Measurements from ENCODE around the gene CEP85L.

Gene CEP85L

GRCh38 chr6:118677193-118677592, 25.8 kb upstream of the CEP85L start:
- no peak overlapping the region for H3K4me3 ChIP-seq (ENCODE audit: low read length)
- H3K9ac ChIP-seq (ENCODE audit: low read depth, low read length) = no peak overlapping the region
- no peaks in the 10 kb centered on the region for H3K27me3 ChIP-seq (ENCODE audit: control insufficient read depth, insufficient read depth, low read length)
- H3K4me1 ChIP-seq (ENCODE audit: control insufficient read depth, insufficient read depth, low read length) = peaks cover 9% of the 10 kb centered on the region
- H3K9me3 ChIP-seq (replicated peaks; ENCODE audit: low read length) = no peaks in the 10 kb centered on the region
- H3K36me3 ChIP-seq (ENCODE audit: insufficient read depth, low read length) = no peaks in the 10 kb centered on the region
- no peak overlapping the region for H3K4me2 ChIP-seq (ENCODE audit: low read length)

DNA sequence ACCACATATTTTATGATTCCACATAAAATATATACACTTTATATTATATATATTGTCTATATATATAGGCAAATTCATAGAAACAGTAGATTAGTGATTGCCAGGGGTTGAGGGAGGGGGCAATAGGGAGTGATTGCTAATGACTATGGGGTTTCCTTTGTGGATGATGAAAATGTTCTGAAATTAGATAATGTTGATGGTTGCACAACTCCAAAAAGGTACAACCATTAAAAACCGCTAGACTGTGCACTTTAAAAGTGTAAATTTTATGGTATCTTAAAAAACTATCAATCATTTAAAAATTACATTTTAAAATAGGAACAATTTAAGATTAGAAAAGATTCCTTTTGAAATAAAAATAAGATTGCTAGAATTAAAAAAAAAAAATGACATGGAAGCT, 23.8 kb upstream of the CEP85L start:
- Histone ChIP-seq H3K4me3 (ENCODE audit: low read length) (no peak overlapping the region), H3K36me3 (ENCODE audit: insufficient read depth, low read length) (no peaks in the 10 kb centered on the region), H3K9me3 (replicated peaks; ENCODE audit: low read length) (no peaks in the 10 kb centered on the region), H3K9ac (ENCODE audit: low read depth, low read length) (no peak overlapping the region), H3K4me2 (ENCODE audit: low read length) (no peak overlapping the region), H3K27me3 (ENCODE audit: control insufficient read depth, insufficient read depth, low read length) (no peaks in the 10 kb centered on the region), H3K4me1 (ENCODE audit: control insufficient read depth, insufficient read depth, low read length) (peaks cover 9% of the 10 kb centered on the region)

DNA sequence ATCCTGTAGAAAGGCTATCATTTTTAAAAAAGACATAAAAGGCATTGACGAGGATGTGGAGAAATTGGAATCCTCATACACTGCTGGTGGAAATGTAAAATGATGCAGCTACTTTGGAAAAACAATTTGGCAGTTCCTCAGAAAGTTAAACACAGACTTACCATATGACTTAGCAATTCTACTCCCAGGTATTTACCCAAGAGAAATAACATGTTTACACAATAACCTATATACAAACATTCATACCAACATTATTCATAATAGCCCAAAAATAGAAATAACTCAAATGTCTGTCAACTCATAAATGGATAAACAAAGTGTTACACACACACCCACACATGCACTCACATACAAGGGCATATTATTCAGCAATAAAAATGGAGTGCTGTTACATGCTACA, 23.4 kb upstream of the CEP85L start:
- Histone ChIP-seq H3K4me2 (ENCODE audit: low read length) (no peak overlapping the region), H3K27me3 (ENCODE audit: control insufficient read depth, insufficient read depth, low read length) (no peaks in the 10 kb centered on the region), H3K4me3 (ENCODE audit: low read length) (no peak overlapping the region), H3K9ac (ENCODE audit: low read depth, low read length) (no peak overlapping the region), H3K36me3 (ENCODE audit: insufficient read depth, low read length) (no peaks in the 10 kb centered on the region), H3K9me3 (replicated peaks; ENCODE audit: low read length) (no peaks in the 10 kb centered on the region), H3K4me1 (ENCODE audit: control insufficient read depth, insufficient read depth, low read length) (peaks cover 9% of the 10 kb centered on the region)

DNA sequence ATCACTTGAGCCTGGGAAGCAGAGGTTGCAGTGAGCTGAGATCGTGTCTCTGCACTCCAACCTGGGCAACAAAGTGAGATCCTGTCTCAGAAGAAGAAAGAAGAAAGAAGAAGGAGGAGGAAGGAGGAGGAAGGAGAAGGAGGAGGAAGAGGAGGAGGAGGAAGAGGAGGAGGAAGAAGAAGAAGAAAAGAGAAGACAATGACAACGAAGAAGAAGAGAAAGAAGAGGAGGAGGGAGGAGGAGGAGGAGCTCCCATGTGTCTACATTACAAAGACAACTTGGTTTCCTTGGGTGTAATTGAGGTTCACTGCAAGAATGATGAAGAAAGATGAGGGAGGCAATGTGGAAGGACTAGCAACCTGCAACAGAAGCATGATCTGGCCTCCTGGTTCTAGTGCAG, 21.3 kb upstream of the CEP85L start:
- H3K4me3 ChIP-seq (ENCODE audit: low read length) = no peak overlapping the region
- no peaks in the 10 kb centered on the region for H3K9me3 ChIP-seq (replicated peaks; ENCODE audit: low read length)
- no peak overlapping the region for H3K9ac ChIP-seq (ENCODE audit: low read depth, low read length)
- H3K27me3 ChIP-seq (ENCODE audit: control insufficient read depth, insufficient read depth, low read length) = no peaks in the 10 kb centered on the region
- no peaks in the 10 kb centered on the region for H3K36me3 ChIP-seq (ENCODE audit: insufficient read depth, low read length)
- peaks cover 20% of the 10 kb centered on the region for H3K4me1 ChIP-seq (ENCODE audit: control insufficient read depth, insufficient read depth, low read length)
- no peak overlapping the region for H3K4me2 ChIP-seq (ENCODE audit: low read length)

- Histone ChIP-seq H3K4me1 (ENCODE audit: control insufficient read depth, insufficient read depth, low read length) (peaks cover 30% of the 10 kb centered on the region), H3K9me3 (replicated peaks; ENCODE audit: low read length) (no peaks in the 10 kb centered on the region), H3K27me3 (ENCODE audit: control insufficient read depth, insufficient read depth, low read length) (no peaks in the 10 kb centered on the region), H3K9ac (ENCODE audit: low read depth, low read length) (no peak overlapping the region), H3K4me3 (ENCODE audit: low read length) (no peak overlapping the region), H3K36me3 (ENCODE audit: insufficient read depth, low read length) (no peaks in the 10 kb centered on the region), H3K4me2 (ENCODE audit: low read length) (peak overlapping the region; percentile 56)
These were observed 18.2 kb upstream of the CEP85L start for GRCh38 chr6:118669561-118669960.

DNA sequence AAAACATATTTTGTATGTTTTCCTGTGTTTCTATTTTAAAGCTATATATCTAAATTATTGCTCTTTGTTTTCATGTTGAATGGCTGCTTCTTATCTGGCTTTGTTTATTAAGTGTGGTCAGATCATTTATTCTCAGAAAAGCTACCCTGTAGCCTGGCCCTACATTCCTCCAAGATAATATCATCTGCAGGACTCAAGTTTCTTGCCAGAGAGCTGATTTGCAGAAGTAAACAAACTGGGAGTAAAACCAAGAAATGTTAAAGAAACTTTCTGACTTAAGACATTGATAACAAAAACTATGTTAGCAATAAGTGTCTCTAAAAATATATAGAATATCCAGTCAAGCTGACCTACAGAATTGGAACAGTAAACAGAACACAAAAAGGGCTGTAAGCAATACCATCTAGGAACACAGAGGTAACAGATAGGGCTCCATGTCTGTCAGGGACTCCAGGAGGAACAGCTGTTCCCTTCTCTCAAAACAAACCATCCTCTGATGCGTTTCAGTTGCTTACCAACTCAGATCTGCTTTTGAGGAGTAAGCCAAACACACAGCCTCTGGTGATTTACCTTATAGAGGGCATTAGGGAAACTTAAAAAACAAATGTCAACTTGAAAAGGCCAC, 17.5 kb upstream of the CEP85L start:
- Histone ChIP-seq H3K9ac (ENCODE audit: low read depth, low read length) (peak overlapping the region; percentile 2), H3K27me3 (ENCODE audit: control insufficient read depth, insufficient read depth, low read length) (no peaks in the 10 kb centered on the region), H3K4me3 (ENCODE audit: low read length) (no peak overlapping the region), H3K9me3 (replicated peaks; ENCODE audit: low read length) (no peaks in the 10 kb centered on the region), H3K4me1 (ENCODE audit: control insufficient read depth, insufficient read depth, low read length) (peaks cover 32% of the 10 kb centered on the region), H3K4me2 (ENCODE audit: low read length) (peak overlapping the region; percentile 56), H3K36me3 (ENCODE audit: insufficient read depth, low read length) (no peaks in the 10 kb centered on the region)

GRCh38 chr6:118667988-118668387, 16.6 kb upstream of the CEP85L start:
- H3K4me3 ChIP-seq (ENCODE audit: low read length) = no peak overlapping the region
- H3K27me3 ChIP-seq (ENCODE audit: control insufficient read depth, insufficient read depth, low read length) = no peaks in the 10 kb centered on the region
- no peaks in the 10 kb centered on the region for H3K36me3 ChIP-seq (ENCODE audit: insufficient read depth, low read length)
- peak overlapping the region; percentile 56 for H3K4me2 ChIP-seq (ENCODE audit: low read length)
- H3K9ac ChIP-seq (ENCODE audit: low read depth, low read length) = no peak overlapping the region
- H3K9me3 ChIP-seq (replicated peaks; ENCODE audit: low read length) = no peaks in the 10 kb centered on the region
- peaks cover 32% of the 10 kb centered on the region for H3K4me1 ChIP-seq (ENCODE audit: control insufficient read depth, insufficient read depth, low read length)

- Histone ChIP-seq H3K4me3 (ENCODE audit: low read length) (peak overlapping the region; percentile 50), H3K27me3 (ENCODE audit: control insufficient read depth, insufficient read depth, low read length) (no peaks in the 10 kb centered on the region), H3K9ac (ENCODE audit: low read depth, low read length) (peak overlapping the region; percentile 37), H3K9me3 (replicated peaks; ENCODE audit: low read length) (no peaks in the 10 kb centered on the region), H3K36me3 (ENCODE audit: insufficient read depth, low read length) (no peaks in the 10 kb centered on the region), H3K4me2 (ENCODE audit: low read length) (peak overlapping the region; percentile 83), H3K4me1 (ENCODE audit: control insufficient read depth, insufficient read depth, low read length) (peaks cover 34% of the 10 kb centered on the region)
These were observed 13.6 kb upstream of the CEP85L start for GRCh38 chr6:118665011-118665410.

- Histone ChIP-seq H3K4me1 (ENCODE audit: control insufficient read depth, insufficient read depth, low read length) (peaks cover 36% of the 10 kb centered on the region), H3K27me3 (ENCODE audit: control insufficient read depth, insufficient read depth, low read length) (no peaks in the 10 kb centered on the region), H3K9ac (ENCODE audit: low read depth, low read length) (peak overlapping the region; percentile 37), H3K36me3 (ENCODE audit: insufficient read depth, low read length) (no peaks in the 10 kb centered on the region), H3K9me3 (replicated peaks; ENCODE audit: low read length) (no peaks in the 10 kb centered on the region), H3K4me2 (ENCODE audit: low read length) (peak overlapping the region; percentile 83), H3K4me3 (ENCODE audit: low read length) (peak overlapping the region; percentile 50)
These were observed 12.9 kb upstream of the CEP85L start for GRCh38 chr6:118663993-118664985.

DNA sequence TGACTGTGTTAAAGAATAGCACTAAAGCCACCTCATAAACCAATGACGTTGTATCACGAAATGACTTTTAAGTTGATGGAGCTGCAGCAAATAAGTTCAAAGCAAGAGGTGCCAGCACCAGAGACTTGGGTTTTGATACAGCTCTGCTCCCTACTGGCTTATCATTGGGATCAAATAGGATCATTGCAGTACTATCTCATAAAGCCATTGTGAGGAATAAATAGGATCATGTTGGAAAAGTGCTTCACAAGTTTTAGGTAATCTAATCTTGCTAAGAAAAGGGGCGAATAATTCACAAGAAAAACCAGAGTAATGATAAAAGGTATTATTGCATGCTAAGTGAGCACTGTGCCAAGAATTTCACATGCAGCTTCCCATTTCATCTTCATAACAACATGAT, 10.4 kb upstream of the CEP85L start:
- no peaks in the 10 kb centered on the region for H3K36me3 ChIP-seq (ENCODE audit: insufficient read depth, low read length)
- H3K9ac ChIP-seq (ENCODE audit: low read depth, low read length) = no peak overlapping the region
- no peak overlapping the region for H3K4me2 ChIP-seq (ENCODE audit: low read length)
- no peak overlapping the region for H3K4me3 ChIP-seq (ENCODE audit: low read length)
- no peaks in the 10 kb centered on the region for H3K27me3 ChIP-seq (ENCODE audit: control insufficient read depth, insufficient read depth, low read length)
- H3K9me3 ChIP-seq (replicated peaks; ENCODE audit: low read length) = no peaks in the 10 kb centered on the region
- peaks cover 15% of the 10 kb centered on the region for H3K4me1 ChIP-seq (ENCODE audit: control insufficient read depth, insufficient read depth, low read length)

DNA sequence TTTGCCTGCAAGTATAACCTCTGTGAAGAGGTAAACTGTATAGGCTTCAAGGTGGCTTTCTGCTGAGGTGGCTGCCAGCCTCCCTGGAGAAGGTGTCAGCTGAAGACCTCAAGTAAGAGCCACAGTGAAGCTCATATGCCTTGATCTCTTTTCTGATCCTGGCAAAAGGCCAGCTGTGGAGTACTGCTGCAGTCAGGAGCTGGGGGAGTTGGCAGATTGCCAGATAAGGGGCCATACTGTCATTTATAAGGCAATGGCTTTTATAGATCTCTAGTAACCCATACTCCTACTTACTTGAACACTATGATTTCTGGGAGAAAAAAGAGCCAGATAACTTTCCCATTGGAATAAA, 8.8 kb upstream of the CEP85L start:
- no peaks in the 10 kb centered on the region for H3K9me3 ChIP-seq (replicated peaks; ENCODE audit: low read length)
- H3K4me2 ChIP-seq (ENCODE audit: low read length) = peak overlapping the region; percentile 8
- no peaks in the 10 kb centered on the region for H3K36me3 ChIP-seq (ENCODE audit: insufficient read depth, low read length)
- no peak overlapping the region for H3K4me3 ChIP-seq (ENCODE audit: low read length)
- no peaks in the 10 kb centered on the region for H3K27me3 ChIP-seq (ENCODE audit: control insufficient read depth, insufficient read depth, low read length)
- peaks cover 15% of the 10 kb centered on the region for H3K4me1 ChIP-seq (ENCODE audit: control insufficient read depth, insufficient read depth, low read length)
- no peak overlapping the region for H3K9ac ChIP-seq (ENCODE audit: low read depth, low read length)

Measured in skeletal muscle satellite cell (primary cell).